ENCODE data around the gene TMEM52B.
"Not testable (repeated sequence)": the region's sequence is repeated elsewhere in the genome, so short reads cannot be mapped to it uniquely, and the experiment has no call there.

Gene TMEM52B

GRCh38 chr12:10211940-10212738 is 33.3 kb downstream of the TMEM52B start:
- peak; percentile 42 for DNase-seq

- peak; percentile 45 for DNase-seq
These were observed 33.9 kb downstream of the TMEM52B start, which contains the start of gene GABARAPL1 for GRCh38 chr12:10212739-10213131. Gene GABARAPL1 (plus strand): TSS chr12:10212877. CDS start chr12:10213130, 253 bp downstream.

- DNase-seq = no peak
These were observed 34.6 kb downstream of the TMEM52B start for GRCh38 chr12:10213168-10214135.

- no peak for DNase-seq
These were observed 35.5 kb downstream of the TMEM52B start for GRCh38 chr12:10214136-10214894.

- DNase-seq = no peak
These were observed 36.0 kb downstream of the TMEM52B start for GRCh38 chr12:10214895-10215267.

GRCh38 chr12:10215436-10215835 is 36.6 kb downstream of the TMEM52B start:
- no peak for DNase-seq

GRCh38 chr12:10215946-10216345 is 37.1 kb downstream of the TMEM52B start:
- not testable (repeated sequence) for DNase-seq

- no peak for DNase-seq
These were observed 39.2 kb downstream of the TMEM52B start for GRCh38 chr12:10218021-10218420.

GRCh38 chr12:10220398-10221077 is 41.7 kb downstream of the TMEM52B start:
- no peak for DNase-seq

GRCh38 chr12:10221846-10222245 is 43.0 kb downstream of the TMEM52B start:
- no peak for DNase-seq

- no peak for DNase-seq
These were observed 44.4 kb downstream of the TMEM52B start for GRCh38 chr12:10223208-10223607.

- not testable (repeated sequence) for DNase-seq
These were observed 46.6 kb downstream of the TMEM52B start for GRCh38 chr12:10225426-10225825.

GRCh38 chr12:10226086-10226485 is 47.3 kb downstream of the TMEM52B start:
- no peak for DNase-seq

GRCh38 chr12:10226731-10227130 is 47.9 kb downstream of the TMEM52B start:
- no peak for DNase-seq

GRCh38 chr12:10227648-10228047 is 48.8 kb downstream of the TMEM52B start:
- DNase-seq = no peak

- DNase-seq = no peak
These were observed 55.7 kb downstream of the TMEM52B start for GRCh38 chr12:10234562-10234961.

GRCh38 chr12:10235761-10236631 is 57.2 kb downstream of the TMEM52B start:
- no peak for DNase-seq

- no peak for DNase-seq
These were observed 57.9 kb downstream of the TMEM52B start for GRCh38 chr12:10236720-10237119.

GRCh38 chr12:10238526-10238925 is 59.7 kb downstream of the TMEM52B start:
- no peak for DNase-seq

GRCh38 chr12:10241290-10241689 is 62.5 kb downstream of the TMEM52B start:
- DNase-seq = no peak

Measured in NCI-H2107 (cell line).